Ishikawa (cell line): ENCODE results near the gene FBRSL1.

Experiments
- CREB1 ChIP-seq: IDR thresholded peaks from 2 replicates; pipeline ENCODE4 v1.6.1; 2012; ENCODE audit warnings: low read depth
- EGR1 ChIP-seq: IDR thresholded peaks from 2 replicates; pipeline ENCODE4 v1.6.1; 2012
- EP300 ChIP-seq: IDR thresholded peaks from 2 replicates; pipeline ENCODE4 v1.6.1; 2012; ENCODE audit warnings: borderline replicate concordance
- FOXM1 ChIP-seq: IDR thresholded peaks from 2 replicates; pipeline ENCODE4 v1.6.1; 2012; ENCODE audit warnings: low read depth, borderline replicate concordance
- RAD21 ChIP-seq: IDR thresholded peaks from 2 replicates; pipeline ENCODE4 v1.6.1; 2012; ENCODE audit warnings: low read depth
- TAF1 ChIP-seq: IDR thresholded peaks from 2 replicates; pipeline ENCODE4 v1.6.1; 2012; ENCODE audit warnings: low read depth, mild to moderate bottlenecking
- YY1 ChIP-seq: IDR thresholded peaks from 2 replicates; pipeline ENCODE4 v1.6.1; 2012; ENCODE audit warnings: low read depth
- TF ChIP-seq, protein P1 (sequence below): IDR thresholded peaks from 2 replicates; pipeline ENCODE4 v1.6.1; 2012
- TF ChIP-seq, protein P2 (sequence below): IDR thresholded peaks from 2 replicates; pipeline ENCODE4 v1.6.1; 2012
- TF ChIP-seq, protein P3 (sequence below): IDR thresholded peaks from 2 replicates; pipeline ENCODE4 v1.6.1; 2012; ENCODE audit warnings: low read depth, mild to moderate bottlenecking

DNA sequence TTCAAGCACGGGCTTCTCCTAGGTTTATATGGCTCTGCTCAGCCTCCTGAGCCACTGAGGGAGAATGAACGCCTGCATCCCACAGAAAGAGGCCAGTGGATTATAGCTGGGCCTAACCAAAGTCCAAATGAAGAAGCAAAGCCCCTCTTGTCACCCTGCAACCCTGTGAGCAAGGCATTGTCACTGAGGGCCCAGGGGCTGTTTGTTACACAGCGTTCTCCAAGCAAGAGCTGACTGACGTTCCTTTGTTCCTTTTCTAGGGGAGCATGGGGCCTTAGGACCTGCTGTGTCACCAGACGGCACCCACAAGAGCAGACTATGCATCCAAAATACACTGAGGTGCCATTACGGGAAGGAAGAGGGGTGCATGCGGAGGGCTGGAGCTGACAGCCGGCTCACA, 4.3 kb upstream of the FBRSL1 start:
- TF ChIP-seq CREB1 = no peak
- TF ChIP-seq, protein P1, sequence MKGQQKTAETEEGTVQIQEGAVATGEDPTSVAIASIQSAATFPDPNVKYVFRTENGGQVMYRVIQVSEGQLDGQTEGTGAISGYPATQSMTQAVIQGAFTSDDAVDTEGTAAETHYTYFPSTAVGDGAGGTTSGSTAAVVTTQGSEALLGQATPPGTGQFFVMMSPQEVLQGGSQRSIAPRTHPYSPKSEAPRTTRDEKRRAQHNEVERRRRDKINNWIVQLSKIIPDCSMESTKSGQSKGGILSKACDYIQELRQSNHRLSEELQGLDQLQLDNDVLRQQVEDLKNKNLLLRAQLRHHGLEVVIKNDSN = no peak
- TF ChIP-seq, protein P2, sequence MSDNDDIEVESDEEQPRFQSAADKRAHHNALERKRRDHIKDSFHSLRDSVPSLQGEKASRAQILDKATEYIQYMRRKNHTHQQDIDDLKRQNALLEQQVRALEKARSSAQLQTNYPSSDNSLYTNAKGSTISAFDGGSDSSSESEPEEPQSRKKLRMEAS = no peak
- no peak for TF ChIP-seq EGR1
- TF ChIP-seq, protein P3, sequence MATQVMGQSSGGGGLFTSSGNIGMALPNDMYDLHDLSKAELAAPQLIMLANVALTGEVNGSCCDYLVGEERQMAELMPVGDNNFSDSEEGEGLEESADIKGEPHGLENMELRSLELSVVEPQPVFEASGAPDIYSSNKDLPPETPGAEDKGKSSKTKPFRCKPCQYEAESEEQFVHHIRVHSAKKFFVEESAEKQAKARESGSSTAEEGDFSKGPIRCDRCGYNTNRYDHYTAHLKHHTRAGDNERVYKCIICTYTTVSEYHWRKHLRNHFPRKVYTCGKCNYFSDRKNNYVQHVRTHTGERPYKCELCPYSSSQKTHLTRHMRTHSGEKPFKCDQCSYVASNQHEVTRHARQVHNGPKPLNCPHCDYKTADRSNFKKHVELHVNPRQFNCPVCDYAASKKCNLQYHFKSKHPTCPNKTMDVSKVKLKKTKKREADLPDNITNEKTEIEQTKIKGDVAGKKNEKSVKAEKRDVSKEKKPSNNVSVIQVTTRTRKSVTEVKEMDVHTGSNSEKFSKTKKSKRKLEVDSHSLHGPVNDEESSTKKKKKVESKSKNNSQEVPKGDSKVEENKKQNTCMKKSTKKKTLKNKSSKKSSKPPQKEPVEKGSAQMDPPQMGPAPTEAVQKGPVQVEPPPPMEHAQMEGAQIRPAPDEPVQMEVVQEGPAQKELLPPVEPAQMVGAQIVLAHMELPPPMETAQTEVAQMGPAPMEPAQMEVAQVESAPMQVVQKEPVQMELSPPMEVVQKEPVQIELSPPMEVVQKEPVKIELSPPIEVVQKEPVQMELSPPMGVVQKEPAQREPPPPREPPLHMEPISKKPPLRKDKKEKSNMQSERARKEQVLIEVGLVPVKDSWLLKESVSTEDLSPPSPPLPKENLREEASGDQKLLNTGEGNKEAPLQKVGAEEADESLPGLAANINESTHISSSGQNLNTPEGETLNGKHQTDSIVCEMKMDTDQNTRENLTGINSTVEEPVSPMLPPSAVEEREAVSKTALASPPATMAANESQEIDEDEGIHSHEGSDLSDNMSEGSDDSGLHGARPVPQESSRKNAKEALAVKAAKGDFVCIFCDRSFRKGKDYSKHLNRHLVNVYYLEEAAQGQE = no peak
- no peak for TF ChIP-seq EP300
- TF ChIP-seq TAF1 = no peak
- no peak for TF ChIP-seq FOXM1
- no peak for TF ChIP-seq RAD21
- no peak for TF ChIP-seq YY1
